CD14-positive monocyte (primary cell): ENCODE data around the gene GABRB2. TPM values are rescaled to one million over a fixed set of nuclear protein-coding genes. Genes with fewer than 3 reads are reported as not detected.

ENCODE experiments used
- DNase-seq, 3 donors: peaks; one replicate each; pipeline ENCODE4 v3.0.0-alpha.2; 2011 to 2022
- H2AFZ ChIP-seq: 2 replicates; pipeline ENCODE4 v1.6.0; 2012; ENCODE audit warnings: mild to moderate bottlenecking, low read depth, low read length, inconsistent platforms; ENCODE audit not compliant: insufficient read depth, poor library complexity, severe bottlenecking
- H3K27ac ChIP-seq, 2 donors: 1 replicate in 1 of 2; 2 replicates in 1 of 2; pipeline ENCODE4 v1.5.1; 2012 to 2013; ENCODE audit warnings: low read length in 2 of 2, control low read depth in 1 of 2, inconsistent platforms in 1 of 2, low read depth in 1 of 2, mild to moderate bottlenecking in 1 of 2
- H3K27me3 ChIP-seq, 2 donors: one replicate each; pipeline versions ENCODE4 v1.6.0 to v1.6.1; 2011 to 2013; ENCODE audit warnings: low read length in 2 of 2; ENCODE audit not compliant: control insufficient read depth in 2 of 2, insufficient read depth in 2 of 2
- H3K36me3 ChIP-seq, 2 donors: replicated peaks in 1 of 2; 1 replicate in 1 of 2; 2 replicates in 1 of 2; pipeline versions ENCODE4 v1.5.1 to v1.6.1; 2012 to 2013; ENCODE audit warnings: low read length in 2 of 2, control low read depth in 1 of 2, inconsistent platforms in 1 of 2, mild to moderate bottlenecking in 1 of 2; ENCODE audit not compliant: insufficient read depth in 2 of 2, control insufficient read depth in 1 of 2
- H3K4me1 ChIP-seq, 2 donors: 1 replicate in 1 of 2; 2 replicates in 1 of 2; pipeline versions ENCODE4 v1.5.1 to v1.6.1; 2012 to 2013; ENCODE audit warnings: low read length in 2 of 2, control low read depth in 1 of 2, inconsistent platforms in 1 of 2, mild to moderate bottlenecking in 1 of 2, moderate library complexity in 1 of 2; ENCODE audit not compliant: insufficient read depth in 2 of 2, control insufficient read depth in 1 of 2
- H3K4me2 ChIP-seq: replicated peaks from 2 replicates; pipeline ENCODE3; 2012; ENCODE audit warnings: low read length, moderate library complexity, mild to moderate bottlenecking; ENCODE audit not compliant: poor library complexity, severe bottlenecking; ENCODE audit errors: extremely low read depth
- H3K4me3 ChIP-seq, 3 experiments: fragments of 200-600 bp in 1 of 3; sonication (generic) in 1 of 3; replicated peaks in 1 of 3; 1 replicate in 2 of 3; 2 replicates in 1 of 3; pipeline ENCODE4 v1.5.1; 2011 to 2013; ENCODE audit warnings: low read length in 3 of 3, mild to moderate bottlenecking in 3 of 3, control low read depth in 2 of 3, low read depth in 2 of 3, inconsistent platforms in 1 of 3, moderate library complexity in 1 of 3
- H3K79me2 ChIP-seq: 2 replicates; pipeline ENCODE4 v1.6.0; 2012; ENCODE audit warnings: mild to moderate bottlenecking, control low read depth, inconsistent platforms, low read length, moderate library complexity; ENCODE audit not compliant: insufficient read depth
- H3K9ac ChIP-seq: 2 replicates; pipeline ENCODE4 v1.6.0; 2017; ENCODE audit warnings: low read length, mild to moderate bottlenecking; ENCODE audit not compliant: insufficient read depth, poor library complexity, severe bottlenecking
- H3K9me3 ChIP-seq, 2 donors: replicated peaks in 1 of 2; 1 replicate in 1 of 2; 2 replicates in 1 of 2; pipeline versions ENCODE4 v1.5.1 to v1.6.1; 2012 to 2013; ENCODE audit warnings: low read length in 2 of 2, control low read depth in 1 of 2; ENCODE audit not compliant: control insufficient read depth in 1 of 2, insufficient read depth in 1 of 2
- H4K20me1 ChIP-seq: 2 replicates; pipeline ENCODE4 v1.6.0; 2012; ENCODE audit warnings: mild to moderate bottlenecking, low read length, control low read depth, moderate library complexity; ENCODE audit not compliant: insufficient read depth
- H3K27ac Mint-ChIP-seq, 7 donors: one replicate each; pipeline ENCODE4 v1.8.0; 2020; ENCODE audit warnings: mild to moderate bottlenecking in 7 of 7, mixed read lengths in 7 of 7, moderate library complexity in 6 of 7, inconsistent platforms in 2 of 7
- H3K27me3 Mint-ChIP-seq, 3 donors: one replicate each; pipeline ENCODE4 v1.8.0; 2021 to 2022; ENCODE audit warnings: low read depth in 3 of 3, mild to moderate bottlenecking in 3 of 3, mixed read lengths in 3 of 3, moderate library complexity in 3 of 3, inconsistent platforms in 1 of 3
- H3K36me3 Mint-ChIP-seq, 2 donors: one replicate each; pipeline ENCODE4 v1.8.0; 2020; ENCODE audit warnings: mixed read lengths in 2 of 2, inconsistent platforms in 1 of 2, mild to moderate bottlenecking in 1 of 2
- H3K4me1 Mint-ChIP-seq: one replicate; pipeline ENCODE4 v1.8.0; 2020; ENCODE audit warnings: mild to moderate bottlenecking, mixed read lengths
- H3K4me3 Mint-ChIP-seq, 2 donors: one replicate each; pipeline ENCODE4 v1.8.0; 2020; ENCODE audit warnings: mild to moderate bottlenecking in 2 of 2, mixed read lengths in 2 of 2, moderate library complexity in 1 of 2
- H3K9me3 Mint-ChIP-seq, 7 donors: one replicate each; pipeline ENCODE4 v1.8.0; 2020 to 2022; ENCODE audit warnings: mixed read lengths in 7 of 7, mild to moderate bottlenecking in 6 of 7, moderate library complexity in 6 of 7, inconsistent platforms in 2 of 7
- WGBS: methylation state at CpG from one replicate; pipeline ENCODE4 v1.1.5; 2013; ENCODE audit warnings: missing lambda C conversion rate; ENCODE audit not compliant: insufficient coverage; 5-methylcytosine and 5-hydroxymethylcytosine counted together
- intact Hi-C, 2 donors: fragments of 100-400 bp; cut with micrococcal nuclease; formaldehyde crosslinking; loops; one replicate each; pipeline versions ENCODE4 v1.15.0 to v1.15.1; 2023
- polyA plus RNA-seq, 3 donors: library from polyadenylated mRNA; depleted of rRNA in 1 of 3; unstranded in 2 of 3; stranded (reverse) in 1 of 3; fragments of 300-500 nt in 2 of 3; fragments of >200 nt in 1 of 3; fragmentation: Illumina TruSeq in 2 of 3; gene quantifications; 1 replicate in 2 of 3; 2 replicates in 1 of 3; pipeline ENCODE4 v1.2.3, GENCODE V29; 2012 to 2021
- TF ChIP-seq, protein P1 (sequence below): fragments of 200-600 bp; IDR thresholded peaks from one replicate; pipeline ENCODE4 v1.8.0; 2022; ENCODE audit warnings: antibody characterized with exemption, mild to moderate bottlenecking

The GABRB2 gene
- polyA plus RNA-seq, 3 donors = not detected

GRCh38 chr5:161410640-161411039, 135.9 kb downstream of the GABRB2 start:
- no peak overlapping the region for H3K27ac Mint-ChIP-seq

DNA sequence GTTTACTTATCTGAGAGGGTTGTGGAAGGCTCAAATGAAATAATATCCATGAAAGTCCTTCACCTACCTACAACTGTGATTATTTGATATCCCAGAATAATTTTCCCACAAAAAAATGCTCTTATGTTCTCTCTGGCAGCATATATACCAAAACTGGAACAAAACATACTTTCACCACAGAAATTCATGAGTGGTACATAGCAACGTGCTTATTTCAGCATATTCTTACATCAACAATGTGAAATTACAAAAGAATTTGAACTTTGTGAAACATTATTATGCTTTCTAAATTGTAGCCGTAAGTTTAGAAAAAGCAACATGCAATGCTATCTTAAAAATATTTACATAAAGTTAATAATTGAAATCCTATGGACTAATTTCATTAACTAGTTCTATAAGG, 137.1 kb downstream of the GABRB2 start:
- H3K27me3 ChIP-seq = no peaks in the 10 kb centered on the region
- no peaks in the 10 kb centered on the region for H3K9me3 ChIP-seq
- no peaks in the 10 kb centered on the region for H3K4me1 Mint-ChIP-seq
- peaks cover 0 to 2% (median 0%) of the 10 kb centered on the region in 7 donors for H3K9me3 Mint-ChIP-seq
- H3K27me3 Mint-ChIP-seq = peaks cover 0 to 2% (median 0%) of the 10 kb centered on the region in 3 donors
- no peak overlapping the region for H2AFZ ChIP-seq
- TF ChIP-seq, protein P1, sequence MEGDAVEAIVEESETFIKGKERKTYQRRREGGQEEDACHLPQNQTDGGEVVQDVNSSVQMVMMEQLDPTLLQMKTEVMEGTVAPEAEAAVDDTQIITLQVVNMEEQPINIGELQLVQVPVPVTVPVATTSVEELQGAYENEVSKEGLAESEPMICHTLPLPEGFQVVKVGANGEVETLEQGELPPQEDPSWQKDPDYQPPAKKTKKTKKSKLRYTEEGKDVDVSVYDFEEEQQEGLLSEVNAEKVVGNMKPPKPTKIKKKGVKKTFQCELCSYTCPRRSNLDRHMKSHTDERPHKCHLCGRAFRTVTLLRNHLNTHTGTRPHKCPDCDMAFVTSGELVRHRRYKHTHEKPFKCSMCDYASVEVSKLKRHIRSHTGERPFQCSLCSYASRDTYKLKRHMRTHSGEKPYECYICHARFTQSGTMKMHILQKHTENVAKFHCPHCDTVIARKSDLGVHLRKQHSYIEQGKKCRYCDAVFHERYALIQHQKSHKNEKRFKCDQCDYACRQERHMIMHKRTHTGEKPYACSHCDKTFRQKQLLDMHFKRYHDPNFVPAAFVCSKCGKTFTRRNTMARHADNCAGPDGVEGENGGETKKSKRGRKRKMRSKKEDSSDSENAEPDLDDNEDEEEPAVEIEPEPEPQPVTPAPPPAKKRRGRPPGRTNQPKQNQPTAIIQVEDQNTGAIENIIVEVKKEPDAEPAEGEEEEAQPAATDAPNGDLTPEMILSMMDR = no peak
- H3K4me2 ChIP-seq = no peak overlapping the region
- no peaks in the 10 kb centered on the region for H4K20me1 ChIP-seq
- no peaks in the 10 kb centered on the region for H3K4me1 ChIP-seq
- WGBS = no CpG with 5 or more reads among the region's 2 CpGs
- intact Hi-C loops = no loop called here
- no peak overlapping the region for H3K4me3 ChIP-seq
- H3K27ac ChIP-seq = no peak overlapping the region
- H3K36me3 ChIP-seq = no peaks in the 10 kb centered on the region
- H3K9ac ChIP-seq = no peak overlapping the region
- no peak overlapping the region for H3K27ac Mint-ChIP-seq
- no peak for DNase-seq
- H3K4me3 Mint-ChIP-seq = no peak overlapping the region
- no peaks in the 10 kb centered on the region for H3K79me2 ChIP-seq
- H3K36me3 Mint-ChIP-seq = no peaks in the 10 kb centered on the region

More at GRCh38 chr5:161410640-161411039, 135.9 kb downstream of the GABRB2 start:
- H3K4me1 Mint-ChIP-seq = no peaks in the 10 kb centered on the region
- DNase-seq = no peak
- H3K4me3 Mint-ChIP-seq = no peak overlapping the region
- Histone ChIP-seq H3K79me2 (no peaks in the 10 kb centered on the region), H3K36me3 (no peaks in the 10 kb centered on the region), H3K27me3 (no peaks in the 10 kb centered on the region), H3K4me3 (no peak overlapping the region), H2AFZ (no peak overlapping the region), H3K9ac (no peak overlapping the region), H3K27ac (no peak overlapping the region), H3K4me1 (no peaks in the 10 kb centered on the region), H4K20me1 (no peaks in the 10 kb centered on the region), H3K4me2 (no peak overlapping the region), H3K9me3 (no peaks in the 10 kb centered on the region)
- intact Hi-C loops = no loop called here
- WGBS = 81% methylated on average over 2 of the region's 5 CpGs
- H3K9me3 Mint-ChIP-seq = no peaks in the 10 kb centered on the region
- no peaks in the 10 kb centered on the region for H3K36me3 Mint-ChIP-seq
- peaks cover 0 to 2% (median 0%) of the 10 kb centered on the region in 3 donors for H3K27me3 Mint-ChIP-seq
- TF ChIP-seq, protein P1 = no peak
